ENCODE results near the gene PARP1. TPM values are rescaled to one million over a fixed set of nuclear protein-coding genes. Genes with fewer than 3 reads are reported as not detected.

The PARP1 gene
- total RNA-seq (2022; extraction: Qiagen RNA extraction; ENCODE audit: low read depth), result 92.8 to 131 TPM (median 115 TPM) in 5 replicates

GRCh38 chr1:226407497-226408284 lies at the start of gene PARP1:
Gene PARP1 (minus strand): TSS chr1:226408093. CDS start chr1:226407929, 164 bp downstream.

Other genes starting within 250 kb of the PARP1 start
- gene ACBD3, start 221.4 kb downstream of the PARP1 start, total RNA-seq (2022; extraction: Qiagen RNA extraction; ENCODE audit: low read depth), result 24.7 to 27.5 TPM (median 26.0 TPM) in 5 replicates
- gene MIXL1, start 184.4 kb downstream of the PARP1 start, total RNA-seq (2022; extraction: Qiagen RNA extraction; ENCODE audit: low read depth), result 0.06 to 0.24 TPM in 2 of 5 replicates, not detected in the others
- gene LIN9, start 98.9 kb downstream of the PARP1 start, total RNA-seq (2022; extraction: Qiagen RNA extraction; ENCODE audit: low read depth), result 7.1 to 9.0 TPM (median 7.4 TPM) in 5 replicates
- not detected in 5 replicates for gene STUM, start 140.7 kb upstream of the PARP1 start, total RNA-seq (2022; extraction: Qiagen RNA extraction; ENCODE audit: low read depth)

Measured in A549 treated with CpdA at 1 μM for 4 hours (cell line).